Measurements from ENCODE around the gene TBC1D24. TPM values are rescaled to one million over a fixed set of nuclear protein-coding genes. Genes with fewer than 3 reads are reported as not detected.

Gene TBC1D24
- total and polyA plus RNA-seq, 8 donors = 10.8 to 23.7 (median 18.2) TPM

DNA sequence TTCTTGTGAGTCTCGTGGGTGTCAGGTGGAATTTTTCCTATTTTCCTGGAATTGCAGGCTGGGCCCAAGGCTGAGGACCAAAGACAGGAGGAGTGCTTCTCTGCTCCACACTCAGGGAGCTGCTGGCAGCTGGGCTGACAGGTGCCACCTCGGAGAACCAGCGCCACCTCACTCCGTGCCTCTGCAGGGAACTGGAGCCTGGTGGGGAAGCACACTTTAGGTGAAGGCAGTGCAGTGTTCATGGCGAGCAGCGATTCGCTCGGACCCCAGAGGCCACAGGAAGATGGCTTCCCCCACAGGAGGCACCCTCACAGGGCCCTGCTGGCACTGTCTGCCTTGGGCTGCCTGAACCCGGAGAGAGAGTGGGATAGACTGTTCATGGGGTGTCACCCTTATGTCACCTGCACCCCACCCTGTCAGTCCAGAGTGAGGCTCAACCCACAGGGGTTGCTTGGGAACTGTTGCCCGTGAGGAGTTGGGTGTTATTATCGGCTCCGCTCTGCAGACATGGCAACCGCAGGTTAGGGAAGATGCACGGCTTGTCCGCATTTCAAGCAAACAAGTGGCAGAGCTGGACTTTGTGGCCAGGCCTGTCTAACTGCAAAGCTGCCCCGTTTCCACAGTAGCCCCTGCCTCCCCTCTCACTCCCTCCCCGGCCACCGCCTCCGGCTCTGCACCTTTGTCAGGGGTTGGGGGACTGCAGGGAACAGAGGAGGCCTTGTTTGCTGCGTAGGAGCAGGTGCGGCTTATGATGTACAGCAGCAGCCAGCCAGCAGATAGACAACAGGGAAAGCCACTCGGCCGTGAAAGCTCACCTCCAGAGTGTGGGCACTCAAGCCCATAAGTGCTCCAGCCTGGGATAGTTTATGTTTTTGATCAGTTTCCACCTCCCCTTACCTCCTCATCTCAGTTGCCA is 15.5 kb downstream of the TBC1D24 start:
- TF ChIP-seq, protein P1, sequence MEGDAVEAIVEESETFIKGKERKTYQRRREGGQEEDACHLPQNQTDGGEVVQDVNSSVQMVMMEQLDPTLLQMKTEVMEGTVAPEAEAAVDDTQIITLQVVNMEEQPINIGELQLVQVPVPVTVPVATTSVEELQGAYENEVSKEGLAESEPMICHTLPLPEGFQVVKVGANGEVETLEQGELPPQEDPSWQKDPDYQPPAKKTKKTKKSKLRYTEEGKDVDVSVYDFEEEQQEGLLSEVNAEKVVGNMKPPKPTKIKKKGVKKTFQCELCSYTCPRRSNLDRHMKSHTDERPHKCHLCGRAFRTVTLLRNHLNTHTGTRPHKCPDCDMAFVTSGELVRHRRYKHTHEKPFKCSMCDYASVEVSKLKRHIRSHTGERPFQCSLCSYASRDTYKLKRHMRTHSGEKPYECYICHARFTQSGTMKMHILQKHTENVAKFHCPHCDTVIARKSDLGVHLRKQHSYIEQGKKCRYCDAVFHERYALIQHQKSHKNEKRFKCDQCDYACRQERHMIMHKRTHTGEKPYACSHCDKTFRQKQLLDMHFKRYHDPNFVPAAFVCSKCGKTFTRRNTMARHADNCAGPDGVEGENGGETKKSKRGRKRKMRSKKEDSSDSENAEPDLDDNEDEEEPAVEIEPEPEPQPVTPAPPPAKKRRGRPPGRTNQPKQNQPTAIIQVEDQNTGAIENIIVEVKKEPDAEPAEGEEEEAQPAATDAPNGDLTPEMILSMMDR (IDR thresholded peaks at IDR 0.05) = no peak
- WGBS, 2 donors = 83 to 85% methylated on average over 23 of the region's 23 CpGs
- peak in 1 of 4 donors; percentile 17 for ATAC-seq
- Histone ChIP-seq H3K4me1 (no peaks in the 10 kb centered on the region), H3K4me3 (no peak overlapping the region), H3K36me3 (peaks cover 0 to 7% (median 0%) of the 10 kb centered on the region in 3 donors), H3K27ac (no peak overlapping the region), H3K27me3 (no peaks in the 10 kb centered on the region), H3K9me3 (no peaks in the 10 kb centered on the region)
- intact Hi-C loops (cut with DNase I) = loop anchor here in 2 of 3 donors (10.0 kb wide), 2 partner anchors 56 to 186 kb away; no protein-coding TSS in a partner anchor
- DNase-seq = peak in 1 of 6 donors; percentile 40
- no peak for FAIRE-seq

DNA sequence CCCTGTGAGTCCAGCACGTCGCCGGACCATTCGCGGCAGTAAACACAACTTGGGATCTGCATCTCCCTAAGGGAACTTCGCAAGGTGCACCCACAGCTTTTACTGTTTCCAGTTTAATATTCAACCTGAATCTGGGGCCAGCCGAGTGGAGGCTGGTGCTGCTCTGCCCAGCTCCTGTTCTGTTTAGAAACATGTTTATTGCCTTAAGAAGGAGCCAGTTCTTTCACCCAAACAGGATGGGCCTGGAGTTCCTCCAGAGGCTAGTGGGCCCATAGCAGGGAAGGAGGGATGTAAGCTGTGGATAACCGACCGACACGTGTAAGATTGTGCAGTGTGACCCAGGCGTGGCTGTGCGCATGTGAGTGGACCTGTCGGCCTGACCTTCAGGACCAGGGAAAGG is 17.4 kb downstream of the TBC1D24 start:
- peaks cover 0 to 21% (median 0%) of the 10 kb centered on the region in 3 donors for H3K36me3 ChIP-seq
- no peaks in the 10 kb centered on the region for H3K9me3 ChIP-seq
- intact Hi-C loops (cut with DNase I) = loop anchor here in 2 of 3 donors (10.0 kb wide), 2 partner anchors 57 to 187 kb away; no protein-coding TSS in a partner anchor
- no peaks in the 10 kb centered on the region for H3K27me3 ChIP-seq
- peak in 1 of 6 donors; percentile 36 for DNase-seq
- H3K27ac ChIP-seq = no peak overlapping the region
- peak in 2 of 4 donors; percentile 35 to 36 for ATAC-seq
- TF ChIP-seq, protein P1 (IDR thresholded peaks at IDR 0.05) = no peak
- H3K4me3 ChIP-seq = no peak overlapping the region
- WGBS, 2 donors = 49 to 56% methylated on average over 13 of the region's 13 CpGs
- FAIRE-seq = no peak
- no peaks in the 10 kb centered on the region for H3K4me1 ChIP-seq

DNA sequence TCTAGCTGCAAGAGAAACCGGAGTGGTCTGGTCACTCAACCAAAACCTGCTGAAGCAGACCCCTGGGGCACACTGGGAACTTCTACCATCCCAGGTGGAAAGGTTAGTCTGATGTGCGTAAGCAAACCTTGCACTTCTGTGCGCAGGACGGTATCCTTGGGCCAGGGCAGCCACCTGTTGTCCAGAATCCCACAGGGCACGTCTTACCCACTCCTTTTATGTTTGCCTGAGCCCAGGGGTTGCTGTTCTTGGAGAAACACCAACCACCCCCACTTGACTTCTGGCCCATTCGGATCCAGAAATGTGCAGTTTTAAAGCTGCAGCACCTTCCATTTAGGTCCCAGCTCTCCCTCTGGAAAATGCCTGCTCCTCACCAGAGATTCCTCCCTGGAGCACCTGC is 18.7 kb downstream of the TBC1D24 start:
- intact Hi-C loops (cut with DNase I) = loop anchor here in 2 of 3 donors (10.0 kb wide), 2 partner anchors 59 to 189 kb away; no protein-coding TSS in a partner anchor
- peak in 1 of 6 donors; percentile 15 for DNase-seq
- Histone ChIP-seq H3K9me3 (no peaks in the 10 kb centered on the region), H3K27me3 (no peaks in the 10 kb centered on the region), H3K4me3 (no peak overlapping the region), H3K4me1 (peaks cover 2 to 10% (median 7%) of the 10 kb centered on the region in 3 donors), H3K27ac (no peak overlapping the region), H3K36me3 (peaks cover 0 to 25% (median 0%) of the 10 kb centered on the region in 3 donors)
- WGBS, 2 donors = 80 to 82% methylated on average over 6 of the region's 6 CpGs
- no peak for ATAC-seq
- TF ChIP-seq, protein P1 (IDR thresholded peaks at IDR 0.05) = no peak
- no peak for FAIRE-seq

DNA sequence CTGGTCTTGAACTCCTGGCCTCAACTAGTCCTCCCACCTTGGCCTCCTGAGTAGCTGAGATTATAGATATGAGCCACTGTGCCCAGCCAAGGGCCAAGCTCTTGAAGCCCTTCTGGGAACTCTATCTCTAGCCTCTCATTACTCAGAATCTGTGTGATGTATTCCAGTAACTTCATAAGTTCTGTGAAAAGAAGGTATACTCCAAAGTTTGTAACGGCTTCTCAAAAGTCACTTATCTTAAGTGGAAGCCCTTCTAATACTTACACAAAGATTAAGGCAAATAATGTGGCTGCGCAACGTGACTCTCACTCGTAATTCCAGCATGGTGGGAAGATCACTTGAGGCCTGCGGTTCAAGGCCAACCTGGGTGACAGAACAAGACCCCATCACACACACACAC is 19.7 kb downstream of the TBC1D24 start:
- WGBS, 2 donors = 87 to 90% methylated on average over 5 of the region's 5 CpGs
- DNase-seq (no peak), FAIRE-seq (no peak), ATAC-seq (no peak)
- Histone ChIP-seq H3K27ac (no peak overlapping the region), H3K9me3 (no peaks in the 10 kb centered on the region), H3K4me1 (peaks cover 10 to 17% (median 17%) of the 10 kb centered on the region in 3 donors), H3K27me3 (no peaks in the 10 kb centered on the region), H3K36me3 (peaks cover 0 to 25% (median 0%) of the 10 kb centered on the region in 3 donors), H3K4me3 (no peak overlapping the region)
- TF ChIP-seq, protein P1 (IDR thresholded peaks at IDR 0.05) = no peak
- intact Hi-C loops (cut with DNase I) = loop anchor here in 2 of 3 donors (5.0 to 10.0 kb wide), 3 partner anchors 60 to 190 kb away; partner anchors contain the start of gene ABCA3 (in 1 of the 2)
